SK-N-SH (cell line): ENCODE results near the gene GPR158. TPM values are rescaled to one million over a fixed set of nuclear protein-coding genes. Genes with fewer than 3 reads are reported as not detected.

Source experiments
- CTCF ChIA-PET: fragments of 300-600, 350-600 bp; formaldehyde crosslinking; extraction: SDS; loops from one replicate; lab custom pipeline; 2021; lab: Yijun Ruan, JAX
- POLR2A ChIA-PET: fragments of 350-600 bp; sonication (Branson Sonifier 250); formaldehyde crosslinking; extraction: SDS; loops from one replicate; lab custom pipeline; 2020; ENCODE audit warnings: antibody characterized with exemption, inconsistent platforms; lab: Yijun Ruan, JAX
- DNase-seq: peaks from one replicate; pipeline ENCODE4 v3.0.0; 2012
- H2AFZ ChIP-seq: fragments of 200-600 bp; sonication (generic); 2 replicates; pipeline ENCODE4 v1.8.1; 2016; ENCODE audit warnings: antibody characterized with exemption, mild to moderate bottlenecking, low read depth
- H3F3A ChIP-seq: fragments of 200-600 bp; sonication (generic); replicated peaks from 2 replicates; pipeline ENCODE3; 2016; ENCODE audit warnings: antibody characterized with exemption, mild to moderate bottlenecking; ENCODE audit not compliant: insufficient read depth
- H3K27ac ChIP-seq, 2 experiments: fragments of 200-500 bp in 1 of 2; fragments of 200-600 bp in 1 of 2; sonication (Bioruptor generic) in 1 of 2; sonication (generic), shearing (Covaris generic) in 1 of 2; 2 replicates each; pipeline versions ENCODE4 v1.5.1 to v1.6.1; 2014 to 2016; ENCODE audit warnings: low read depth in 2 of 2, inconsistent platforms in 1 of 2, low read length in 1 of 2, mild to moderate bottlenecking in 1 of 2, mixed read lengths in 1 of 2
- H3K27me3 ChIP-seq: fragments of 200-600 bp; sonication (generic), shearing (Covaris generic); 2 replicates; pipeline ENCODE4 v1.6.1; 2016; ENCODE audit warnings: mixed run types; ENCODE audit not compliant: insufficient read depth
- H3K36me3 ChIP-seq, 2 experiments: fragments of 200-500 bp in 1 of 2; fragments of 200-600 bp in 1 of 2; sonication (Bioruptor generic) in 1 of 2; sonication (generic) in 1 of 2; replicated peaks in 1 of 2; 2 replicates each; pipeline versions ENCODE3 to v1.5.1; 2014 to 2016; ENCODE audit warnings: low read length in 1 of 2, mild to moderate bottlenecking in 1 of 2; ENCODE audit not compliant: insufficient read depth in 2 of 2, control insufficient read depth in 1 of 2
- H3K4me1 ChIP-seq, 2 experiments: fragments of 200-500 bp in 1 of 2; fragments of 200-600 bp in 1 of 2; sonication (Bioruptor generic) in 1 of 2; sonication (generic), shearing (Covaris generic) in 1 of 2; 2 replicates each; pipeline versions ENCODE4 v1.5.1 to v1.6.1; 2014 to 2016; ENCODE audit warnings: low read depth in 1 of 2, low read length in 1 of 2, mixed run types in 1 of 2; ENCODE audit not compliant: insufficient read depth in 2 of 2, control insufficient read depth in 1 of 2
- H3K4me2 ChIP-seq: fragments of 200-600 bp; sonication (generic), shearing (Covaris generic); 2 replicates; pipeline ENCODE4 v1.6.1; 2017; ENCODE audit warnings: mixed run types
- H3K4me3 ChIP-seq, 2 experiments: fragments of 200-500 bp in 1 of 2; fragments of 200-600 bp in 1 of 2; sonication (Bioruptor generic) in 1 of 2; sonication (generic), shearing (Covaris generic) in 1 of 2; 2 replicates each; pipeline versions ENCODE4 v1.5.1 to v1.8.1; 2014 to 2016; ENCODE audit warnings: low read depth in 2 of 2, inconsistent platforms in 1 of 2, low read length in 1 of 2, mild to moderate bottlenecking in 1 of 2, mixed read lengths in 1 of 2, moderate library complexity in 1 of 2
- H3K79me2 ChIP-seq: fragments of 200-600 bp; sonication (generic); 2 replicates; pipeline ENCODE4 v1.8.1; 2017; ENCODE audit warnings: mild to moderate bottlenecking; ENCODE audit not compliant: insufficient read depth
- H3K9ac ChIP-seq: fragments of 200-600 bp; sonication (generic); 2 replicates; pipeline ENCODE4 v1.6.1; 2017; ENCODE audit warnings: mixed run types
- H3K9me2 ChIP-seq: fragments of 200-600 bp; sonication (generic); 2 replicates; pipeline ENCODE4 v1.6.1; 2017; ENCODE audit warnings: mixed run types
- H3K9me3 ChIP-seq: fragments of 200-600 bp; sonication (generic); 2 replicates; pipeline ENCODE4 v1.6.1; 2017; ENCODE audit warnings: mixed run types, mild to moderate bottlenecking, moderate library complexity
- H4K20me1 ChIP-seq: fragments of 200-600 bp; sonication (generic); 2 replicates; pipeline ENCODE4 v1.6.1; 2017; ENCODE audit warnings: mild to moderate bottlenecking, mixed run types; ENCODE audit not compliant: insufficient read depth
- ELF1 ChIP-seq: IDR thresholded peaks from 2 replicates; pipeline ENCODE4 v1.4.0; 2012
- FOXJ3 ChIP-seq: sonication (generic); formaldehyde crosslinking; IDR thresholded peaks from 2 replicates; pipeline ENCODE4 v1.5.1; 2020; ENCODE audit warnings: mild to moderate bottlenecking, missing genetic modification reagents
- GABPA ChIP-seq: IDR thresholded peaks from 2 replicates; pipeline ENCODE4 v1.4.0; 2012; ENCODE audit warnings: low read depth, mild to moderate bottlenecking
- JUND ChIP-seq: IDR thresholded peaks from 2 replicates; pipeline ENCODE4 v1.4.0; 2012
- MXI1 ChIP-seq: IDR thresholded peaks from 2 replicates; pipeline ENCODE4 v1.6.1; 2012; ENCODE audit warnings: mild to moderate bottlenecking, low read depth, low read length, improper control_type of control experiment
- POLR2AphosphoS5 ChIP-seq: IDR thresholded peaks from 2 replicates; pipeline ENCODE4 v1.6.1; 2012; ENCODE audit warnings: low read depth, low read length
- REST ChIP-seq: IDR thresholded peaks from 2 replicates; pipeline ENCODE4 v1.6.1; 2012; ENCODE audit warnings: mild to moderate bottlenecking, low read depth, low read length, moderate library complexity
- RFX5 ChIP-seq: IDR thresholded peaks from 2 replicates; pipeline ENCODE4 v1.6.1; 2012; ENCODE audit warnings: mild to moderate bottlenecking, improper control_type of control experiment, low read length
- RXRA ChIP-seq: IDR thresholded peaks from 2 replicates; pipeline ENCODE4 v1.4.0; 2012; ENCODE audit warnings: low read depth, mild to moderate bottlenecking, borderline replicate concordance
- SIN3A ChIP-seq: IDR thresholded peaks from 2 replicates; pipeline ENCODE4 v1.6.1; 2012; ENCODE audit warnings: low read depth, mild to moderate bottlenecking, low read length, moderate library complexity, borderline replicate concordance
- SMC3 ChIP-seq: IDR thresholded peaks from 2 replicates; pipeline ENCODE4 v1.6.1; 2012; ENCODE audit warnings: low read depth, low read length, improper control_type of control experiment
- TEAD4 ChIP-seq: IDR thresholded peaks from 2 replicates; pipeline ENCODE4 v1.4.0; 2012; ENCODE audit warnings: mild to moderate bottlenecking, borderline replicate concordance; ENCODE audit not compliant: insufficient read depth
- WGBS: methylation state at CpG from one replicate; pipeline ENCODE4 v1.1.6; 2017; ENCODE audit warnings: low lambda C conversion rate; 5-methylcytosine and 5-hydroxymethylcytosine counted together
- polyA plus RNA-seq, 3 experiments: library from polyadenylated mRNA; depleted of rRNA; stranded (reverse); fragments of >200 nt; gene quantifications; 2 replicates each; pipeline ENCODE4 v1.2.3, GENCODE V29; 2012
- TF ChIP-seq, protein P1 (sequence below): fragments of 200-600 bp; sonication (generic); IDR thresholded peaks from 2 replicates; pipeline ENCODE4 v1.6.1; 2017; ENCODE audit warnings: antibody characterized with exemption, mild to moderate bottlenecking, moderate library complexity

GPR158 gene
- polyA plus RNA-seq, 1 of the 3 experiments (the other 2 are of a cell fraction) = not detected

- ChIA-PET CTCF (no interaction called here), POLR2A (no interaction called here)
- H3K27ac ChIP-seq = no peak overlapping the region
- H3K9me2 ChIP-seq = no peaks in the 10 kb centered on the region
- no peaks in the 10 kb centered on the region for H4K20me1 ChIP-seq
- no peaks in the 10 kb centered on the region for H3F3A ChIP-seq
- WGBS = 0% methylated on average over 1 of the region's 1 CpG
- no peaks in the 10 kb centered on the region for H3K27me3 ChIP-seq
- no peaks in the 10 kb centered on the region for H3K79me2 ChIP-seq
- no peak for TF ChIP-seq POLR2AphosphoS5
- TF ChIP-seq MXI1 = no peak
- TF ChIP-seq GABPA = no peak
- TF ChIP-seq FOXJ3 (CRISPR knock-in tag) = no peak
- TF ChIP-seq, protein P1, sequence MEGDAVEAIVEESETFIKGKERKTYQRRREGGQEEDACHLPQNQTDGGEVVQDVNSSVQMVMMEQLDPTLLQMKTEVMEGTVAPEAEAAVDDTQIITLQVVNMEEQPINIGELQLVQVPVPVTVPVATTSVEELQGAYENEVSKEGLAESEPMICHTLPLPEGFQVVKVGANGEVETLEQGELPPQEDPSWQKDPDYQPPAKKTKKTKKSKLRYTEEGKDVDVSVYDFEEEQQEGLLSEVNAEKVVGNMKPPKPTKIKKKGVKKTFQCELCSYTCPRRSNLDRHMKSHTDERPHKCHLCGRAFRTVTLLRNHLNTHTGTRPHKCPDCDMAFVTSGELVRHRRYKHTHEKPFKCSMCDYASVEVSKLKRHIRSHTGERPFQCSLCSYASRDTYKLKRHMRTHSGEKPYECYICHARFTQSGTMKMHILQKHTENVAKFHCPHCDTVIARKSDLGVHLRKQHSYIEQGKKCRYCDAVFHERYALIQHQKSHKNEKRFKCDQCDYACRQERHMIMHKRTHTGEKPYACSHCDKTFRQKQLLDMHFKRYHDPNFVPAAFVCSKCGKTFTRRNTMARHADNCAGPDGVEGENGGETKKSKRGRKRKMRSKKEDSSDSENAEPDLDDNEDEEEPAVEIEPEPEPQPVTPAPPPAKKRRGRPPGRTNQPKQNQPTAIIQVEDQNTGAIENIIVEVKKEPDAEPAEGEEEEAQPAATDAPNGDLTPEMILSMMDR = no peak
- TF ChIP-seq RFX5 = no peak
- no peak for TF ChIP-seq TEAD4
- TF ChIP-seq REST = no peak
- TF ChIP-seq JUND = no peak
- TF ChIP-seq ELF1 = no peak
- TF ChIP-seq SMC3 = no peak
- TF ChIP-seq RXRA = no peak
- no peaks in the 10 kb centered on the region for H3K4me1 ChIP-seq
- no peaks in the 10 kb centered on the region for H3K9me3 ChIP-seq
- no peak overlapping the region for H3K9ac ChIP-seq
- H3K36me3 ChIP-seq = no peaks in the 10 kb centered on the region
- H2AFZ ChIP-seq = no peak overlapping the region
- no peak overlapping the region for H3K4me2 ChIP-seq
- H3K4me3 ChIP-seq = no peak overlapping the region
- DNase-seq = no peak
Measured at GRCh38 chr10:25263931-25264330, 89.1 kb downstream of the GPR158 start.

DNA sequence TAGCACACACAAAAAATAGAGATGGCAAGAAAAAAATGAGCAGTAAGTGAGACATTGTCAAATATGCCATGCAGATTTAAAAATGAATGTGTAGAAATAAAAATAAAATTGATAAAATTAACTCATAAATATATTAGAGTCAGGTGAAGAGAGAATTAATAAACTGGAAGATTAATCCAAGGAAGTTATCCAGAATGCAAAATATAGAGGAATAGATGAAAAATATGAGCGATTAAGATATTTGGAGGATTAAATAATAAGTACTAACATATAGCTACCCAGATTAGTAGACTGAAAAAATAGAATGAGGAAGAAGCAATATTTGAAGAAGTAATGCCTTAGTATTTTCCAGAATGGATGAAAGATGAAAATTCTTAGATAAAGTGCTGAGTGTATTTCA, 103.4 kb downstream of the GPR158 start:
- H3K9me3 ChIP-seq = peaks cover 8% of the 10 kb centered on the region; the same call in 1 of the 2 replicates
- TF ChIP-seq SIN3A (no peak), SMC3 (no peak)
- no peaks in the 10 kb centered on the region for H4K20me1 ChIP-seq
- 26% methylated on average over 1 of the region's 1 CpG for WGBS
- no peaks in the 10 kb centered on the region for H3K9me2 ChIP-seq
- ChIA-PET CTCF (no interaction called here), POLR2A (no interaction called here)
- H3K9ac ChIP-seq = no peak overlapping the region
- no peaks in the 10 kb centered on the region for H3K27me3 ChIP-seq
- H3K4me3 ChIP-seq = no peak overlapping the region
- no peaks in the 10 kb centered on the region for H3K36me3 ChIP-seq
- H3K4me1 ChIP-seq = no peaks in the 10 kb centered on the region
- H3K79me2 ChIP-seq = no peaks in the 10 kb centered on the region
- H3F3A ChIP-seq = no peaks in the 10 kb centered on the region
- no peak overlapping the region for H3K4me2 ChIP-seq
- H2AFZ ChIP-seq = no peak overlapping the region
- DNase-seq = no peak
- H3K27ac ChIP-seq = no peak overlapping the region
